ENCODE data around the gene ADGRV1.

ADGRV1 gene

DNA sequence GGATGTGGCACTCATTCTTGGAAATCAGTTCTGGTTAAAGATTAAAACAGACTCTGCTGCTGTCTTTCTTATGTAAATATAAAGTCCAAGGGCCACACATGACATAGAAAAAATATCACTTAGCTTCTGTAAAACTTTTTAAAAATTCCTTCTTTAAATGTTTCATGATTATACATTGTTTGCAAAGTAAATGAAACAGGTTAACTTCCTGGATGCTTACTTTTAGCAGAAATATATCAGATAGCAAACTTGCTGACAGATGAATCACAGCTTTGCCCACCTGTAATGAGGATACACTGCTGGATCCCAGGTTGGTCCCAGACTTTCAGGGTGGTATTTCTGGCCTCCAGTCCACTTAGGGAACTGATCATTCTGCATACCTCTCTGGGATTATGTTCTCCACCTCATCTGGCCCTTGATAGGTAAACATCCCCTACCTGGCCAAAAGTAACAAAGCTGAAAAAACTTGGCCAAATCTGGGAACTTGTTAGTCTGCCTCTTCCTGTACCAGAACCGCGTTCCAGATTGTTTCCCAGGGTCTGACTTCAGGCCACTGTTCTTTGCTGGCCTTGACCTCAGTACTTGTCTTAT, 340.5 kb downstream of the ADGRV1 start:
- H3K36me3 ChIP-seq (ENCODE audit: insufficient read depth, low read length), result no peaks in the 10 kb centered on the region

GRCh38 chr5:90901261-90901660, 342.7 kb downstream of the ADGRV1 start:
- no peak for TF ChIP-seq EZH2phosphoT487 (IDR thresholded peaks at IDR 0.05; ENCODE audit: borderline replicate concordance)
- no peak for TF ChIP-seq CTCF (conservative IDR thresholded peaks at IDR 0.05; ENCODE audit: low read length)
- Histone ChIP-seq H3K4me3 (ENCODE audit: low read length, poor library complexity, severe bottlenecking) (no peak overlapping the region), H3K27me3 (ENCODE audit: insufficient read depth, low read length, poor library complexity, severe bottlenecking) (no peaks in the 10 kb centered on the region), H2AFZ (ENCODE audit: low read length) (no peak overlapping the region), H3K9ac (ENCODE audit: low read depth, low read length, poor library complexity, severe bottlenecking) (no peak overlapping the region), H3K9me2 (replicated peaks; ENCODE audit: low read depth, low read length) (no peaks in the 10 kb centered on the region), H3K79me2 (ENCODE audit: insufficient read depth, low read length) (no peaks in the 10 kb centered on the region), H3K4me2 (ENCODE audit: low read depth, low read length, poor library complexity, severe bottlenecking) (no peak overlapping the region), H3K4me1 (ENCODE audit: insufficient read depth, low read length, poor library complexity, severe bottlenecking) (no peaks in the 10 kb centered on the region), H3K36me3 (ENCODE audit: insufficient read depth, low read length) (no peaks in the 10 kb centered on the region), H3F3A (ENCODE audit: low read depth) (no peaks in the 10 kb centered on the region), H3K9me3 (ENCODE audit: insufficient read depth, low read depth, low read length) (no peaks in the 10 kb centered on the region), H4K20me1 (ENCODE audit: insufficient read depth, low read length, poor library complexity, severe bottlenecking) (no peaks in the 10 kb centered on the region)

More for the DNA sequence above, 340.5 kb downstream of the ADGRV1 start:
- no peak overlapping the region for H3K4me3 ChIP-seq (ENCODE audit: low read length, poor library complexity, severe bottlenecking)
- H4K20me1 ChIP-seq (ENCODE audit: insufficient read depth, low read length, poor library complexity, severe bottlenecking), result no peaks in the 10 kb centered on the region
- no peak overlapping the region for H3K9ac ChIP-seq (ENCODE audit: low read depth, low read length, poor library complexity, severe bottlenecking)
- H3K9me3 ChIP-seq (ENCODE audit: insufficient read depth, low read depth, low read length), result no peaks in the 10 kb centered on the region
- TF ChIP-seq EZH2phosphoT487 (IDR thresholded peaks at IDR 0.05; ENCODE audit: borderline replicate concordance) (no peak), CTCF (conservative IDR thresholded peaks at IDR 0.05; ENCODE audit: low read length) (no peak)
- H3K9me2 ChIP-seq (replicated peaks; ENCODE audit: low read depth, low read length), result no peaks in the 10 kb centered on the region
- H3K27me3 ChIP-seq (ENCODE audit: insufficient read depth, low read length, poor library complexity, severe bottlenecking), result no peaks in the 10 kb centered on the region
- H3K4me2 ChIP-seq (ENCODE audit: low read depth, low read length, poor library complexity, severe bottlenecking), result no peak overlapping the region
- no peaks in the 10 kb centered on the region for H3K79me2 ChIP-seq (ENCODE audit: insufficient read depth, low read length)
- H2AFZ ChIP-seq (ENCODE audit: low read length), result no peak overlapping the region
- H3K4me1 ChIP-seq (ENCODE audit: insufficient read depth, low read length, poor library complexity, severe bottlenecking), result no peaks in the 10 kb centered on the region
- no peaks in the 10 kb centered on the region for H3F3A ChIP-seq (ENCODE audit: low read depth)

- Histone ChIP-seq H3K9ac (ENCODE audit: low read depth, low read length, poor library complexity, severe bottlenecking) (no peak overlapping the region), H3K9me3 (ENCODE audit: insufficient read depth, low read depth, low read length) (no peaks in the 10 kb centered on the region), H3K4me1 (ENCODE audit: insufficient read depth, low read length, poor library complexity, severe bottlenecking) (no peaks in the 10 kb centered on the region), H4K20me1 (ENCODE audit: insufficient read depth, low read length, poor library complexity, severe bottlenecking) (no peaks in the 10 kb centered on the region), H3K4me2 (ENCODE audit: low read depth, low read length, poor library complexity, severe bottlenecking) (no peak overlapping the region), H3K4me3 (ENCODE audit: low read length, poor library complexity, severe bottlenecking) (no peak overlapping the region), H3K9me2 (replicated peaks; ENCODE audit: low read depth, low read length) (no peaks in the 10 kb centered on the region), H3K36me3 (ENCODE audit: insufficient read depth, low read length) (no peaks in the 10 kb centered on the region), H2AFZ (ENCODE audit: low read length) (no peak overlapping the region), H3K27me3 (ENCODE audit: insufficient read depth, low read length, poor library complexity, severe bottlenecking) (no peaks in the 10 kb centered on the region), H3F3A (ENCODE audit: low read depth) (no peaks in the 10 kb centered on the region), H3K79me2 (ENCODE audit: insufficient read depth, low read length) (no peaks in the 10 kb centered on the region)
- no peak for TF ChIP-seq CTCF (conservative IDR thresholded peaks at IDR 0.05; ENCODE audit: low read length)
- TF ChIP-seq EZH2phosphoT487 (IDR thresholded peaks at IDR 0.05; ENCODE audit: borderline replicate concordance), result no peak
These were observed 343.6 kb downstream of the ADGRV1 start for GRCh38 chr5:90902170-90902569.

Measured in Loucy (cell line).